ENCODE data around the gene KLRC1. TPM values are rescaled to one million over a fixed set of nuclear protein-coding genes. Genes with fewer than 3 reads are reported as not detected.
"Not testable (repeated sequence)": the region's sequence is repeated elsewhere in the genome, so short reads cannot be mapped to it uniquely, and the experiment has no call there.

The KLRC1 gene
- total and polyA plus RNA-seq, 8 donors, result 0.13 to 0.45 (median 0.19) TPM; not detected in 1

DNA sequence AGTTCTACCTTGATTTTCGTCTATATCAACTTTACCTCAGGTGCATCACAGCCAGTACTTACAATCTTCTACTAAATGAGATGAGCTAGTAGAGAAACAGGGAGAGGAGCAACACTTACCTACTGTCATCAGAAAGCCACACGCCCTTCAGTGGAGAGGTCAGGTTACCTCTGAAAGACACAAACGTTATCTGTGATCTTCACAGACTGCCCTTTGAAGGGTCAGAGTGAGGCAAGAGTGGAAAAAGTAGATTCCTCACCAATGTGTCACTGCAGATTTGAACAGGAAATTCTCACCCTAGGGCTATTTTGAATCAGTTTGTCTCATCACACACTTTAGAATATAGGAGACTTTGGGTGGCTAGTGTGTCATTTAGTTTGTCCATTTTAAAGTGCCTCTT, 31.0 kb downstream of the KLRC1 start:
- H3K4me3 ChIP-seq; ATAC-seq; H3K4me1 ChIP-seq; DNase-seq; FAIRE-seq; H3K27ac ChIP-seq; H3K36me3 ChIP-seq; H3K9me3 ChIP-seq; intact Hi-C loops (cut with DNase I); H3K27me3 ChIP-seq: not testable (repeated sequence)
- WGBS, 2 donors, result 38 to 58% methylated on average over 1 to 2 of the region's 3 CpGs

DNA sequence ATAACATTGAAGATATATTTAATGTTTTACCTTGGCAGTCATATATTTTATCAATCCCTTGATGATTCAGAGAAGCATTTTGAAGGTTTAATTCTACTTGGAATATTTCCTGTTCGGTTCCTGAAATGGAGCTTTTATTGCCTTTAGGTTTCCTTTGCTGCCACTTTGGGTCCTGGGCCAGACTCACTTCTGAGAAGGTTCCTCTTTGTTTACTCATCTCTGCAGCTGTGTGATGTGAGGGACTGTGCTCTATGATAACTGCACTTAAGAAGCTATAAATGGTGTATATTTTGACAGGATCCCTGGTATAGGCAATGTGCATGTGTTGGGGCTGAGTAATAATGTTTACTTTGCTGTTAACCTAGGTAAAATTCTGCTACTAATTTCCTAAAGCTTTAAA, 32.8 kb downstream of the KLRC1 start, which contains the start of gene KLRC3:
KLRC3 (minus strand) TSS at position 262 of the 400 bp plus-strand sequence; CDS start at position 217, 45 bp downstream.
- H3K27me3 ChIP-seq; H3K27ac ChIP-seq; H3K4me3 ChIP-seq; FAIRE-seq; H3K36me3 ChIP-seq; intact Hi-C loops (cut with DNase I); ATAC-seq; H3K4me1 ChIP-seq; DNase-seq; H3K9me3 ChIP-seq: not testable (repeated sequence)
- WGBS, 2 donors, result 45 to 71% methylated on average over 1 of the region's 1 CpG

DNA sequence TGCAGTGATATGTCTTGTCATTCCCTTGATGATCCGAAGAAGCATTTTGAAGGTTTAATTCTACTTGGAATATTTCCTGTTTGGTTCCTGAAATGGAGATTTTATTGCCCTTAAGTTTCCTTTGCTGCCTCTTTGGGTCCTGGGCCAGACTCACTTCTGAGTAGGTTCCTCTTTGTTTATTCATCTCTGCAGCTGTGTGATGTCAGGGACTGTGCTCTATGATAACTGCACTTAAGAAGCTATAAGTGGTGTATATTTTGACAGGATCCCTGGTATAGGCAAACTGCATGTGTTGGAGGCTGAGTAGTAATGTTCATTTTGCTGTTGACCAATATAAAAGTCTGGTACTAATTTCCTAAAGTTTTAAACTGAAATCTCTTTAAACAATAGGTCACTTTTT, 43.8 kb downstream of the KLRC1 start, which contains the start of gene KLRC4:
KLRC4 (minus strand) TSS at position 366 of the 400 bp plus-strand sequence; CDS start at position 184, 182 bp downstream.
- H3K27me3 ChIP-seq, result no peaks in the 10 kb centered on the region
- no peaks in the 10 kb centered on the region for H3K9me3 ChIP-seq
- H3K4me1 ChIP-seq, result no peaks in the 10 kb centered on the region
- no peak for ATAC-seq
- no peak for DNase-seq
- no peak for FAIRE-seq
- H3K27ac ChIP-seq, result no peak within 1 kb of the TSS
- TF ChIP-seq, protein P1, sequence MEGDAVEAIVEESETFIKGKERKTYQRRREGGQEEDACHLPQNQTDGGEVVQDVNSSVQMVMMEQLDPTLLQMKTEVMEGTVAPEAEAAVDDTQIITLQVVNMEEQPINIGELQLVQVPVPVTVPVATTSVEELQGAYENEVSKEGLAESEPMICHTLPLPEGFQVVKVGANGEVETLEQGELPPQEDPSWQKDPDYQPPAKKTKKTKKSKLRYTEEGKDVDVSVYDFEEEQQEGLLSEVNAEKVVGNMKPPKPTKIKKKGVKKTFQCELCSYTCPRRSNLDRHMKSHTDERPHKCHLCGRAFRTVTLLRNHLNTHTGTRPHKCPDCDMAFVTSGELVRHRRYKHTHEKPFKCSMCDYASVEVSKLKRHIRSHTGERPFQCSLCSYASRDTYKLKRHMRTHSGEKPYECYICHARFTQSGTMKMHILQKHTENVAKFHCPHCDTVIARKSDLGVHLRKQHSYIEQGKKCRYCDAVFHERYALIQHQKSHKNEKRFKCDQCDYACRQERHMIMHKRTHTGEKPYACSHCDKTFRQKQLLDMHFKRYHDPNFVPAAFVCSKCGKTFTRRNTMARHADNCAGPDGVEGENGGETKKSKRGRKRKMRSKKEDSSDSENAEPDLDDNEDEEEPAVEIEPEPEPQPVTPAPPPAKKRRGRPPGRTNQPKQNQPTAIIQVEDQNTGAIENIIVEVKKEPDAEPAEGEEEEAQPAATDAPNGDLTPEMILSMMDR (IDR thresholded peaks at IDR 0.05), result no peak
- intact Hi-C loops (cut with DNase I), result no loop called here
- H3K4me3 ChIP-seq, result no peak within 1 kb of the TSS
- H3K36me3 ChIP-seq, result no peaks in the 10 kb centered on the region
- 0 to 77% methylated on average over 1 of the region's 1 CpG for WGBS, 2 donors

DNA sequence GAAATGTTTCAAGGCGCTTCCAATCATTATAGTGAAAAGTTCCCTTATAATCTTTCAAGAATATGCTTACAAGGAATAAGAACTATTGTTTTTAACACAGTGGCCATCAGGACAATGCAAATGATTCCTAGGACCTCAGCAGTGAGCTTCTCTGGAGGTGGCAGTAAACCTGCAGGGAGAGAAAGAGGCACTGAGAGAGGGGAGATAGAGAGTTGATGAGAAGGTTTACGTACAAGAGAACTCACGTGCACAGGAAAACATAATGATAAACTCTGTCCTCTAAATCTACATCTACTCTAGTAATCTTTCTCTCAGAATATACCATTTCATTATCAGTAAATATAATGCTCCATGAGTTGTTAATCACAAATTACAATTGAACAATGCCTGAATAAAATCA, 44.3 kb downstream of the KLRC1 start:
- Histone ChIP-seq H3K27me3 (no peaks in the 10 kb centered on the region), H3K9me3 (no peaks in the 10 kb centered on the region), H3K36me3 (no peaks in the 10 kb centered on the region), H3K4me1 (no peaks in the 10 kb centered on the region), H3K4me3 (no peak overlapping the region), H3K27ac (no peak overlapping the region)
- ATAC-seq (no peak), FAIRE-seq (no peak), DNase-seq (no peak)
- TF ChIP-seq, protein P1 (IDR thresholded peaks at IDR 0.05), result no peak
- intact Hi-C loops (cut with DNase I), result no loop called here
- 76 to 78% methylated on average over 3 of the region's 3 CpGs for WGBS, 2 donors

DNA sequence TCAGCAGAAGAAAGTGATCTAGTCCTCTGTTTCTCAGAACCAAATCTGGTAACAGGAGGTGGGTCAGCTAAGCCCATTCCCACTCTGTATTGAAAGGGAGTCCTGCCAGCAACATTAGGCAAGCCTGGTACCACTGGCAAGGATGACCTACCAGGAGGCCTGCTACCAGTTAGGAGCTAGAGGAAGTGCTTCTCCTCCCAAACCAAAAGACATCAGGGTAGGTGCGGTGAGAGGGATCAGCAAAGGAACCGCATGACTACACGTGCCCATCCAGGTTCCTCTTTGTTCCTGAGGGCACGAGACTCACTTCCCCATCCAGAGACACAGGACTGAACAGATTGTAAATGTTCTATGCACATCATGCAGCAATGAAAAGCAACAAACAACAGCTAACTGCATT, 46.5 kb downstream of the KLRC1 start:
- intact Hi-C loops (cut with DNase I), result no loop called here
- Histone ChIP-seq H3K4me1 (no peaks in the 10 kb centered on the region), H3K27me3 (no peaks in the 10 kb centered on the region), H3K4me3 (no peak overlapping the region), H3K27ac (no peak overlapping the region), H3K36me3 (no peaks in the 10 kb centered on the region), H3K9me3 (no peaks in the 10 kb centered on the region)
- WGBS, 2 donors, result 65 to 77% methylated on average over 4 of the region's 4 CpGs
- DNase-seq, result no peak
- FAIRE-seq, result no peak
- peak in 2 of 4 donors; percentile 19 to 29 for ATAC-seq
- TF ChIP-seq, protein P1 (IDR thresholded peaks at IDR 0.05), result no peak

DNA sequence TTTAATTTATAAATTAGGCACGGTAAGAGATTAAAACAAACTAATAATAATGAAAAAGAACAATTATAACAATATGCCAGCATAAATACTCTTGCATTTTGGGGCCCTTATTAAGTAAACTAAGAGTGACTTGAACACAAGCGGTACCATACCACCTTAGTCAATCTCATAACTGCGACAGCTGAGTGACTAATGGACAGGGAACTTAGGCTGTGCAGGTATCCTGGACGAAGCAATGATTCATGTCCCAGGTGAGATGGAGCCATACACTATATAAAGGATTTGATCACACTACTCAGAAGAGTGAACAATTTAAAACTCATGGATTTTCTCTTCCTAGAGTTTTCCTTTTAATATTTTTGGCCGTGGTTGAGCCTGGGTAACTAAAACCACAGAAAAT, 47.9 kb downstream of the KLRC1 start:
- intact Hi-C loops (cut with DNase I), result no loop called here
- no peak overlapping the region for H3K4me3 ChIP-seq
- WGBS, 2 donors, result 90 to 96% methylated on average over 5 of the region's 5 CpGs
- H3K4me1 ChIP-seq, result no peaks in the 10 kb centered on the region
- FAIRE-seq (no peak), ATAC-seq (no peak), DNase-seq (no peak)
- H3K36me3 ChIP-seq, result no peaks in the 10 kb centered on the region
- H3K27ac ChIP-seq, result no peak overlapping the region
- no peaks in the 10 kb centered on the region for H3K27me3 ChIP-seq
- TF ChIP-seq, protein P1 (IDR thresholded peaks at IDR 0.05), result no peak
- H3K9me3 ChIP-seq, result no peaks in the 10 kb centered on the region

All from pancreas (tissue), 10 donors.